ENCODE measurements around the gene EPHA3.

The EPHA3 gene

DNA sequence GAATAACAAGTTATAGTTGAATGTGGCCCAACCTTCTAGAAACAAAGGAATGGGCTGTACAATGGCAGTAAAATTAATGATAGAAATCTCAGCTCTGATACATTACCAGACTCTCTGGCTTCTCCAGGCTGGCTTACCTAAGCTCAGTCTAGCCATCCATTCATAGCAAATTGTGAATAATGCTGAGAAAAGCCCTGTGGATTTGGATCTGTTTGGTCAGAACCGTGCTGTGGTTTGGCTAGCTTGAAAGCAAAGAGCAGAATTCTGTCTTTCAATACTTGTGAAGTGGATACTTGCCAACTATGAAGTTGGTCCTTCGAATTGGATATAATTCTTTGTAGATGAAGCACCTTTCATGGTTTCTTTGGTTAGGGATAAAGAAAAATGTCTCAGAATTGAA, 199.1 kb downstream of the EPHA3 start:
- no peaks in the 10 kb centered on the region for H3K9me3 ChIP-seq (ENCODE audit: insufficient read depth, low read depth, low read length)
- H3K79me2 ChIP-seq (ENCODE audit: insufficient read depth, low read length): no peaks in the 10 kb centered on the region

DNA sequence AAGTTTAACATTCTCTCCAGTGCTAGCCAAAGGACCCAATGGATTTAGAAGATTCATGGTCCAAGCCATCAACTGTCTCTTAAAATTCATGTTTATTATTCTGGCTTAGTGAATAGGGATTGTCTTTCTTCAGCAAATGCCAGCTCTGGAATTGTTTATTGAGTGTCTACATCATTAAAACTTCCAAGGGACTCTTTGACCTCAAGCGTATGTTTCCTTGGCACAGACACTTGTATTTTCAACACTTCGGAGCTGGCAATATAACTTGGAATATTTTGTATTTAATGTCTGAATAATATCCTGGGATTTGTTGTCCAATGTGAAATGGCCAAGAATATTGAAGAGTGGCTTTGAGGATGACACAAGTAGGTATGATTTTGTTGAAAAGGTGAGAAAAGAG, 204.2 kb downstream of the EPHA3 start:
- Histone ChIP-seq H3K4me1 (ENCODE audit: insufficient read depth, low read length, poor library complexity, severe bottlenecking) (no peaks in the 10 kb centered on the region), H3F3A (ENCODE audit: low read depth) (no peaks in the 10 kb centered on the region), H3K9ac (ENCODE audit: low read depth, low read length, poor library complexity, severe bottlenecking) (no peak overlapping the region), H3K4me2 (ENCODE audit: low read depth, low read length, poor library complexity, severe bottlenecking) (no peak overlapping the region), H3K27me3 (ENCODE audit: insufficient read depth, low read length, poor library complexity, severe bottlenecking) (no peaks in the 10 kb centered on the region), H3K9me2 (replicated peaks; ENCODE audit: low read depth, low read length) (no peaks in the 10 kb centered on the region), H4K20me1 (ENCODE audit: insufficient read depth, low read length, poor library complexity, severe bottlenecking) (no peaks in the 10 kb centered on the region), H3K9me3 (ENCODE audit: insufficient read depth, low read depth, low read length) (no peaks in the 10 kb centered on the region), H3K36me3 (ENCODE audit: insufficient read depth, low read length) (no peaks in the 10 kb centered on the region), H3K79me2 (ENCODE audit: insufficient read depth, low read length) (no peaks in the 10 kb centered on the region), H2AFZ (ENCODE audit: low read length) (no peak overlapping the region), H3K4me3 (ENCODE audit: low read length, poor library complexity, severe bottlenecking) (no peak overlapping the region)
- TF ChIP-seq, protein P1, sequence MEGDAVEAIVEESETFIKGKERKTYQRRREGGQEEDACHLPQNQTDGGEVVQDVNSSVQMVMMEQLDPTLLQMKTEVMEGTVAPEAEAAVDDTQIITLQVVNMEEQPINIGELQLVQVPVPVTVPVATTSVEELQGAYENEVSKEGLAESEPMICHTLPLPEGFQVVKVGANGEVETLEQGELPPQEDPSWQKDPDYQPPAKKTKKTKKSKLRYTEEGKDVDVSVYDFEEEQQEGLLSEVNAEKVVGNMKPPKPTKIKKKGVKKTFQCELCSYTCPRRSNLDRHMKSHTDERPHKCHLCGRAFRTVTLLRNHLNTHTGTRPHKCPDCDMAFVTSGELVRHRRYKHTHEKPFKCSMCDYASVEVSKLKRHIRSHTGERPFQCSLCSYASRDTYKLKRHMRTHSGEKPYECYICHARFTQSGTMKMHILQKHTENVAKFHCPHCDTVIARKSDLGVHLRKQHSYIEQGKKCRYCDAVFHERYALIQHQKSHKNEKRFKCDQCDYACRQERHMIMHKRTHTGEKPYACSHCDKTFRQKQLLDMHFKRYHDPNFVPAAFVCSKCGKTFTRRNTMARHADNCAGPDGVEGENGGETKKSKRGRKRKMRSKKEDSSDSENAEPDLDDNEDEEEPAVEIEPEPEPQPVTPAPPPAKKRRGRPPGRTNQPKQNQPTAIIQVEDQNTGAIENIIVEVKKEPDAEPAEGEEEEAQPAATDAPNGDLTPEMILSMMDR (conservative IDR thresholded peaks at IDR 0.05; ENCODE audit: low read length): no peak
- TF ChIP-seq EZH2phosphoT487 (IDR thresholded peaks at IDR 0.05; ENCODE audit: borderline replicate concordance): no peak

More for the DNA sequence above, 199.1 kb downstream of the EPHA3 start:
- Histone ChIP-seq H3K4me3 (ENCODE audit: low read length, poor library complexity, severe bottlenecking) (no peak overlapping the region), H3K27me3 (ENCODE audit: insufficient read depth, low read length, poor library complexity, severe bottlenecking) (no peaks in the 10 kb centered on the region), H3K4me2 (ENCODE audit: low read depth, low read length, poor library complexity, severe bottlenecking) (no peak overlapping the region), H3K4me1 (ENCODE audit: insufficient read depth, low read length, poor library complexity, severe bottlenecking) (no peaks in the 10 kb centered on the region), H3K36me3 (ENCODE audit: insufficient read depth, low read length) (no peaks in the 10 kb centered on the region), H3F3A (ENCODE audit: low read depth) (no peaks in the 10 kb centered on the region), H4K20me1 (ENCODE audit: insufficient read depth, low read length, poor library complexity, severe bottlenecking) (no peaks in the 10 kb centered on the region), H3K9ac (ENCODE audit: low read depth, low read length, poor library complexity, severe bottlenecking) (no peak overlapping the region), H3K9me2 (replicated peaks; ENCODE audit: low read depth, low read length) (no peaks in the 10 kb centered on the region), H2AFZ (ENCODE audit: low read length) (no peak overlapping the region)
- TF ChIP-seq EZH2phosphoT487 (IDR thresholded peaks at IDR 0.05; ENCODE audit: borderline replicate concordance): no peak
- TF ChIP-seq, protein P1 (conservative IDR thresholded peaks at IDR 0.05; ENCODE audit: low read length): no peak

DNA sequence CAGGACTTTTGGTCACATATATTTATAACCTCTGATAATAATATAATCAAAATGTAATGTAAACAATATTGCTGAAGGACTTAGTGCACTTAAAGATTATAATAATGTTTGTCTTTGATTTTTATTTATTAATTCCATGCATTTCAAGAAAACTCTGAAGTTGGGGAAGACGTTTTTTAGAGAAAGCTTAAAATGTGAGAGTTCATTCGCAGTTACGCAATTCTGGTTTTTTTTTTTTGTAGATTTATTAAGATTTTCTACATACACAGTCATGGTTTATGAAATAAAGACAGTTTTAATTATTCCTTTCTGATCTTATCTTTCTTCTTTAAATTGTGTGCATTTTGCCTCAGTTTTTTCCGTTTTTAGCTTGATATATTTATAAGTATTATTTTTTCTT, 204.7 kb downstream of the EPHA3 start:
- H3K4me3 ChIP-seq (ENCODE audit: low read length, poor library complexity, severe bottlenecking): no peak overlapping the region
- no peaks in the 10 kb centered on the region for H3K9me2 ChIP-seq (replicated peaks; ENCODE audit: low read depth, low read length)
- TF ChIP-seq, protein P1 (conservative IDR thresholded peaks at IDR 0.05; ENCODE audit: low read length): no peak
- TF ChIP-seq EZH2phosphoT487 (IDR thresholded peaks at IDR 0.05; ENCODE audit: borderline replicate concordance): no peak
- H3K79me2 ChIP-seq (ENCODE audit: insufficient read depth, low read length): no peaks in the 10 kb centered on the region
- no peak overlapping the region for H3K9ac ChIP-seq (ENCODE audit: low read depth, low read length, poor library complexity, severe bottlenecking)
- H3K36me3 ChIP-seq (ENCODE audit: insufficient read depth, low read length): no peaks in the 10 kb centered on the region
- no peak overlapping the region for H2AFZ ChIP-seq (ENCODE audit: low read length)
- no peaks in the 10 kb centered on the region for H4K20me1 ChIP-seq (ENCODE audit: insufficient read depth, low read length, poor library complexity, severe bottlenecking)
- no peaks in the 10 kb centered on the region for H3K9me3 ChIP-seq (ENCODE audit: insufficient read depth, low read depth, low read length)
- no peaks in the 10 kb centered on the region for H3F3A ChIP-seq (ENCODE audit: low read depth)
- H3K4me1 ChIP-seq (ENCODE audit: insufficient read depth, low read length, poor library complexity, severe bottlenecking): no peaks in the 10 kb centered on the region
- H3K4me2 ChIP-seq (ENCODE audit: low read depth, low read length, poor library complexity, severe bottlenecking): no peak overlapping the region
- H3K27me3 ChIP-seq (ENCODE audit: insufficient read depth, low read length, poor library complexity, severe bottlenecking): no peaks in the 10 kb centered on the region
